CD14-positive monocyte (primary cell): ENCODE data around the gene TMCC1. TPM values are rescaled to one million over a fixed set of nuclear protein-coding genes. Genes with fewer than 3 reads are reported as not detected.

Experiments used
- DNase-seq, 3 donors: peaks; one replicate each; pipeline ENCODE4 v3.0.0-alpha.2; 2011 to 2022
- H2AFZ ChIP-seq: 2 replicates; pipeline ENCODE4 v1.6.0; 2012; ENCODE audit warnings: mild to moderate bottlenecking, low read depth, low read length, inconsistent platforms; ENCODE audit not compliant: insufficient read depth, poor library complexity, severe bottlenecking
- H3K27ac ChIP-seq, 2 donors: 1 replicate in 1 of 2; 2 replicates in 1 of 2; pipeline ENCODE4 v1.5.1; 2012 to 2013; ENCODE audit warnings: low read length in 2 of 2, control low read depth in 1 of 2, inconsistent platforms in 1 of 2, low read depth in 1 of 2, mild to moderate bottlenecking in 1 of 2
- H3K27me3 ChIP-seq, 2 donors: one replicate each; pipeline versions ENCODE4 v1.6.0 to v1.6.1; 2011 to 2013; ENCODE audit warnings: low read length in 2 of 2; ENCODE audit not compliant: control insufficient read depth in 2 of 2, insufficient read depth in 2 of 2
- H3K36me3 ChIP-seq, 2 donors: replicated peaks in 1 of 2; 1 replicate in 1 of 2; 2 replicates in 1 of 2; pipeline versions ENCODE4 v1.5.1 to v1.6.1; 2012 to 2013; ENCODE audit warnings: low read length in 2 of 2, control low read depth in 1 of 2, inconsistent platforms in 1 of 2, mild to moderate bottlenecking in 1 of 2; ENCODE audit not compliant: insufficient read depth in 2 of 2, control insufficient read depth in 1 of 2
- H3K4me1 ChIP-seq, 2 donors: 1 replicate in 1 of 2; 2 replicates in 1 of 2; pipeline versions ENCODE4 v1.5.1 to v1.6.1; 2012 to 2013; ENCODE audit warnings: low read length in 2 of 2, control low read depth in 1 of 2, inconsistent platforms in 1 of 2, mild to moderate bottlenecking in 1 of 2, moderate library complexity in 1 of 2; ENCODE audit not compliant: insufficient read depth in 2 of 2, control insufficient read depth in 1 of 2
- H3K4me2 ChIP-seq: replicated peaks from 2 replicates; pipeline ENCODE3; 2012; ENCODE audit warnings: low read length, moderate library complexity, mild to moderate bottlenecking; ENCODE audit not compliant: poor library complexity, severe bottlenecking; ENCODE audit errors: extremely low read depth
- H3K4me3 ChIP-seq, 3 experiments: fragments of 200-600 bp in 1 of 3; sonication (generic) in 1 of 3; replicated peaks in 1 of 3; 1 replicate in 2 of 3; 2 replicates in 1 of 3; pipeline ENCODE4 v1.5.1; 2011 to 2013; ENCODE audit warnings: low read length in 3 of 3, mild to moderate bottlenecking in 3 of 3, control low read depth in 2 of 3, low read depth in 2 of 3, inconsistent platforms in 1 of 3, moderate library complexity in 1 of 3
- H3K79me2 ChIP-seq: 2 replicates; pipeline ENCODE4 v1.6.0; 2012; ENCODE audit warnings: mild to moderate bottlenecking, control low read depth, inconsistent platforms, low read length, moderate library complexity; ENCODE audit not compliant: insufficient read depth
- H3K9ac ChIP-seq: 2 replicates; pipeline ENCODE4 v1.6.0; 2017; ENCODE audit warnings: low read length, mild to moderate bottlenecking; ENCODE audit not compliant: insufficient read depth, poor library complexity, severe bottlenecking
- H3K9me3 ChIP-seq, 2 donors: replicated peaks in 1 of 2; 1 replicate in 1 of 2; 2 replicates in 1 of 2; pipeline versions ENCODE4 v1.5.1 to v1.6.1; 2012 to 2013; ENCODE audit warnings: low read length in 2 of 2, control low read depth in 1 of 2; ENCODE audit not compliant: control insufficient read depth in 1 of 2, insufficient read depth in 1 of 2
- H4K20me1 ChIP-seq: 2 replicates; pipeline ENCODE4 v1.6.0; 2012; ENCODE audit warnings: mild to moderate bottlenecking, low read length, control low read depth, moderate library complexity; ENCODE audit not compliant: insufficient read depth
- H3K27ac Mint-ChIP-seq, 7 donors: one replicate each; pipeline ENCODE4 v1.8.0; 2020; ENCODE audit warnings: mild to moderate bottlenecking in 7 of 7, mixed read lengths in 7 of 7, moderate library complexity in 6 of 7, inconsistent platforms in 2 of 7
- H3K27me3 Mint-ChIP-seq, 3 donors: one replicate each; pipeline ENCODE4 v1.8.0; 2021 to 2022; ENCODE audit warnings: low read depth in 3 of 3, mild to moderate bottlenecking in 3 of 3, mixed read lengths in 3 of 3, moderate library complexity in 3 of 3, inconsistent platforms in 1 of 3
- H3K36me3 Mint-ChIP-seq, 2 donors: one replicate each; pipeline ENCODE4 v1.8.0; 2020; ENCODE audit warnings: mixed read lengths in 2 of 2, inconsistent platforms in 1 of 2, mild to moderate bottlenecking in 1 of 2
- H3K4me1 Mint-ChIP-seq: one replicate; pipeline ENCODE4 v1.8.0; 2020; ENCODE audit warnings: mild to moderate bottlenecking, mixed read lengths
- H3K4me3 Mint-ChIP-seq, 2 donors: one replicate each; pipeline ENCODE4 v1.8.0; 2020; ENCODE audit warnings: mild to moderate bottlenecking in 2 of 2, mixed read lengths in 2 of 2, moderate library complexity in 1 of 2
- H3K9me3 Mint-ChIP-seq, 7 donors: one replicate each; pipeline ENCODE4 v1.8.0; 2020 to 2022; ENCODE audit warnings: mixed read lengths in 7 of 7, mild to moderate bottlenecking in 6 of 7, moderate library complexity in 6 of 7, inconsistent platforms in 2 of 7
- WGBS: methylation state at CpG from one replicate; pipeline ENCODE4 v1.1.5; 2013; ENCODE audit warnings: missing lambda C conversion rate; ENCODE audit not compliant: insufficient coverage; 5-methylcytosine and 5-hydroxymethylcytosine counted together
- intact Hi-C, 2 donors: fragments of 100-400 bp; cut with micrococcal nuclease; formaldehyde crosslinking; loops; one replicate each; pipeline versions ENCODE4 v1.15.0 to v1.15.1; 2023
- polyA plus RNA-seq, 3 donors: library from polyadenylated mRNA; depleted of rRNA in 1 of 3; unstranded in 2 of 3; stranded (reverse) in 1 of 3; fragments of 300-500 nt in 2 of 3; fragments of >200 nt in 1 of 3; fragmentation: Illumina TruSeq in 2 of 3; gene quantifications; 1 replicate in 2 of 3; 2 replicates in 1 of 3; pipeline ENCODE4 v1.2.3, GENCODE V29; 2012 to 2021
- TF ChIP-seq, protein P1 (sequence below): fragments of 200-600 bp; IDR thresholded peaks from one replicate; pipeline ENCODE4 v1.8.0; 2022; ENCODE audit warnings: antibody characterized with exemption, mild to moderate bottlenecking

Gene TMCC1
- polyA plus RNA-seq, 3 donors: 5.0 to 10.2 (median 5.0) TPM

DNA sequence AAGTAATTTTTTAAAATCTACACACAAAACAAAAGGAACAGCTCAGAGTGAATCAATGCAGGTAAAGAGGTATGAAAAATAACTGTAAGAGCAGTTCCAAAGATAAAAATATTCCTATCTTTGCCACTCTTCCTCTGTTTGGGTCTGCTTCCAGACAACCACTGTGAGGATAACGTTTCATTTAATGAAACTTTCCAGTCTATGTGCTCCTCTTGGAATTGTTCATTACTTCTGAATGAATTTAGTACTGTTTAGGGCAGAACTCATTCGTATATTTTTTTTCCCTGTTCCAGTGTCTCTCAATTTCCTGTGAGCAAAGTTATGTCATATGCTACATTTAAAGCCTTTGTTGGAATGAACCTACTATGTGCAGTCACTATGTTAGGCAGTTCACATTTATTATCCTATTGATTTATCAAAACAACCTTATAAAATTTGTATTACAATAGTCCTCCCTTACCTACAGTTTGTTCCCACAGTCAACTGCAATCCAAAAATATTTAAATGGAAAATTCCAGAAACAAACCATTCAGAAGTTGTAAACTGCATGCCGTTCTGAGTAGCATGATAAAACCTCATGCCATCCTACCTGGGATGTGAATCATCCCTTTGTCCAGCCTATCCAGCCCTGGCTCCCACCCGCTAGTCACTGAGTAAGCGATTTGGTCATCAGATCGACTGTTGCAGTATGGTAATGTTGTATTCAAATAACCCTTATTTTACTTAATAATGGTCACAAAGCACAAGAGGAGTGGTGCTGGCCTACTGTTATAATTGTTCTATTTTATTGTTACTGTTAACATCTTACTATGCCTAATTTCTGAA is 98.1 kb downstream of the TMCC1 start:
- no peak overlapping the region for H3K9ac ChIP-seq
- WGBS: 80% methylated on average over 1 of the region's 6 CpGs
- H2AFZ ChIP-seq: no peak overlapping the region

DNA sequence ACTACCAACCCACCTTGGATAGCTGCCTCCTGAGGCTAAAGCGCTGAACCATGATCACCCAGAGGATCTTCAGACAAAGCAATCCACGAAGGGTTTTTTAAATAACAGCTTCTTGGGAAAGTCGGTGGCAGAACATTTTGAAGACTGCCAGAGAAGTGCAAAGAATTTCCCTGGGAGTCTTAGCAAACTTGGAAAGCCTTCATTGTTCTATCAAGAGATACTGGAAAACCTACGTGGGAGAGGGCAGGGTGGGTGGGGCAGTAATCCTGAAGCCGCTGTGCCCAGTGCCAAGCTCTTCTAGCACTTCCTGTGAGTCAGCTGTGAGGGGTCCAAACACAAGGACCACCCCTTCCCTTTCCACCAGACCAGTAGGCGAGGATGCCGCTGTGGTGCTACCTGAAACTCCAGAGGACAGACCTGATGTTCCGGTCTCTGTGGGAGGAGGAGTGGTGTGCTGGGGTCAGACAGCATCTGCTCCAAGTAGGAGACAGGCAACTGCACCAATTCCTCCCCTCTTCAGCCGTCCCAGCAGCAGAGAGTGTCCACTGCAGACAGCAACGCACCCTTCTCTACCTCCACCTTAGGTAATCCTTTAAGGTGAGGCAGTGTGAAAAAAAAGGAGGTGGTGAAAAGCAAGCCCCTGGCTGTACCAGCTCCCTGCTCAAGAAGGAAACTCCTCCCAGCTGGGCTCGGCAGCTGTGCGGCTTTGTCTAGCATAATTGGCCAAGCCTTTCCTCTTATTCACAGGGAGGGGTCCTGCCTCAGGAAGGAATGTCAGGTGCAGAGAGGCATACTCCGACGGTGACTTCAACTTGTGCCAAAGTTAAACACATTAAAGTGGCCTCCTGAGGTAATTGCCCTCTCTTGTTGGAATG is 99.0 kb downstream of the TMCC1 start:
- Histone ChIP-seq H3K4me3 (peak overlapping the region in 1 of 3 experiments; percentile 52), H3K4me2 (peak overlapping the region; percentile 57), H3K9ac (peak overlapping the region; percentile 44), H3K27ac (peak overlapping the region in 1 of 2 donors; percentile 49), H3K36me3 (no peaks in the 10 kb centered on the region), H3K27me3 (no peaks in the 10 kb centered on the region), H3K9me3 (no peaks in the 10 kb centered on the region), H3K79me2 (no peaks in the 10 kb centered on the region), H2AFZ (no peak overlapping the region), H3K4me1 (peaks cover 25% of the 10 kb centered on the region in 2 donors), H4K20me1 (peaks cover 5% of the 10 kb centered on the region)
- Mint-ChIP-seq H3K9me3 (no peaks in the 10 kb centered on the region), H3K36me3 (peaks cover 7 to 9% of the 10 kb centered on the region in 2 donors), H3K27ac (peak overlapping the region; percentile 50 to 88 (median 70)), H3K4me3 (peak overlapping the region; percentile 47 to 84), H3K4me1 (peaks cover 28% of the 10 kb centered on the region), H3K27me3 (no peaks in the 10 kb centered on the region)
- TF ChIP-seq, protein P1, sequence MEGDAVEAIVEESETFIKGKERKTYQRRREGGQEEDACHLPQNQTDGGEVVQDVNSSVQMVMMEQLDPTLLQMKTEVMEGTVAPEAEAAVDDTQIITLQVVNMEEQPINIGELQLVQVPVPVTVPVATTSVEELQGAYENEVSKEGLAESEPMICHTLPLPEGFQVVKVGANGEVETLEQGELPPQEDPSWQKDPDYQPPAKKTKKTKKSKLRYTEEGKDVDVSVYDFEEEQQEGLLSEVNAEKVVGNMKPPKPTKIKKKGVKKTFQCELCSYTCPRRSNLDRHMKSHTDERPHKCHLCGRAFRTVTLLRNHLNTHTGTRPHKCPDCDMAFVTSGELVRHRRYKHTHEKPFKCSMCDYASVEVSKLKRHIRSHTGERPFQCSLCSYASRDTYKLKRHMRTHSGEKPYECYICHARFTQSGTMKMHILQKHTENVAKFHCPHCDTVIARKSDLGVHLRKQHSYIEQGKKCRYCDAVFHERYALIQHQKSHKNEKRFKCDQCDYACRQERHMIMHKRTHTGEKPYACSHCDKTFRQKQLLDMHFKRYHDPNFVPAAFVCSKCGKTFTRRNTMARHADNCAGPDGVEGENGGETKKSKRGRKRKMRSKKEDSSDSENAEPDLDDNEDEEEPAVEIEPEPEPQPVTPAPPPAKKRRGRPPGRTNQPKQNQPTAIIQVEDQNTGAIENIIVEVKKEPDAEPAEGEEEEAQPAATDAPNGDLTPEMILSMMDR: no peak
- 0% methylated on average over 3 of the region's 14 CpGs for WGBS
- DNase-seq: peak in 2 of 3 donors; percentile 5 to 6
- intact Hi-C loops: no loop called here

More for the DNA sequence above, 98.1 kb downstream of the TMCC1 start:
- Mint-ChIP-seq H3K4me1 (peaks cover 28% of the 10 kb centered on the region), H3K9me3 (no peaks in the 10 kb centered on the region), H3K4me3 (peak overlapping the region in 1 of 2 donors; percentile 84), H3K36me3 (peaks cover 6 to 9% of the 10 kb centered on the region in 2 donors), H3K27ac (no peak overlapping the region), H3K27me3 (no peaks in the 10 kb centered on the region)
- H3K4me2 ChIP-seq: peak overlapping the region; percentile 57
- peaks cover 5% of the 10 kb centered on the region for H4K20me1 ChIP-seq
- intact Hi-C loops: no loop called here
- no peaks in the 10 kb centered on the region for H3K27me3 ChIP-seq
- TF ChIP-seq, protein P1: no peak
- H3K36me3 ChIP-seq: no peaks in the 10 kb centered on the region
- DNase-seq: no peak
- no peaks in the 10 kb centered on the region for H3K79me2 ChIP-seq
- peaks cover 25% of the 10 kb centered on the region in 2 donors for H3K4me1 ChIP-seq
- H3K9me3 ChIP-seq: no peaks in the 10 kb centered on the region
- no peak overlapping the region for H3K27ac ChIP-seq
- H3K4me3 ChIP-seq: no peak overlapping the region
